Endothelial cell of umbilical vein (primary cell): ENCODE results near the gene SFTA2. TPM values are rescaled to one million over a fixed set of nuclear protein-coding genes. Genes with fewer than 3 reads are reported as not detected.

Experiments used
- BruUV-seq: library from RNA; stranded (reverse); fragments of 400-500 nt; replicated peaks from 2 replicates; lab custom pipeline; 2021; lab: Mats Ljungman, UMichigan
- CTCF ChIA-PET: fragments of 300-600, 350-600 bp; sonication (Branson Sonifier 250); formaldehyde crosslinking; loops from one replicate; lab custom pipeline; 2021; ENCODE audit warnings: antibody characterized with exemption, inconsistent platforms; lab: Charles Lee
- POLR2A ChIA-PET: fragments of 300-600, 350-600 bp; sonication (Branson Sonifier 250); formaldehyde crosslinking; loops from one replicate; lab custom pipeline; 2021; ENCODE audit warnings: antibody characterized with exemption, inconsistent platforms; lab: Charles Lee
- DNase-seq: peaks from one replicate; pipeline ENCODE4 v3.0.0-alpha.2; 2011; ENCODE audit warnings: low read depth, low spot score
- FAIRE-seq: peaks from 2 replicates; lab custom pipeline; 2011; peaks lifted over from hg19 to GRCh38; lab: Jason Lieb, UNC
- H2AFZ ChIP-seq: 2 replicates; pipeline ENCODE4 v1.6.0; 2012; ENCODE audit warnings: low read depth, low read length, control low read depth, inconsistent platforms
- H3K27ac ChIP-seq: 2 replicates; pipeline ENCODE4 v1.5.1; 2011; ENCODE audit warnings: low read depth, mild to moderate bottlenecking, control low read depth, low read length, moderate library complexity; ENCODE audit not compliant: insufficient read depth
- H3K27me3 ChIP-seq, 2 experiments: 2 replicates each; pipeline versions ENCODE4 v1.6.0 to v1.6.1; 2011; ENCODE audit warnings: low read length in 2 of 2, mixed read lengths in 1 of 2; ENCODE audit not compliant: control insufficient read depth in 2 of 2, insufficient read depth in 2 of 2
- H3K36me3 ChIP-seq, 2 experiments: 2 replicates in 1 of 2; 3 replicates in 1 of 2; pipeline ENCODE4 v1.5.1; 2011; ENCODE audit warnings: low read length in 2 of 2, mild to moderate bottlenecking in 1 of 2, moderate library complexity in 1 of 2; ENCODE audit not compliant: control insufficient read depth in 2 of 2, insufficient read depth in 2 of 2; ENCODE audit errors: extremely low read depth in 1 of 2
- H3K4me1 ChIP-seq: 3 replicates; pipeline ENCODE4 v1.5.1; 2011; ENCODE audit warnings: mild to moderate bottlenecking, low read length; ENCODE audit not compliant: control insufficient read depth, insufficient read depth; ENCODE audit errors: extremely low read depth
- H3K4me2 ChIP-seq: 2 replicates; pipeline ENCODE4 v1.6.1; 2011; ENCODE audit warnings: low read length, control low read depth, mixed read lengths; ENCODE audit not compliant: insufficient read depth
- H3K4me3 ChIP-seq, 3 experiments: fragments of 200-600 bp in 1 of 3; sonication (generic), shearing (Covaris generic) in 1 of 3; replicated peaks in 1 of 3; 2 replicates each; pipeline ENCODE4 v1.5.1; 2011 to 2016; ENCODE audit warnings: control low read depth in 3 of 3, low read length in 3 of 3, mild to moderate bottlenecking in 2 of 3, inconsistent platforms in 1 of 3, low read depth in 1 of 3, moderate library complexity in 1 of 3; ENCODE audit not compliant: insufficient read depth in 1 of 3
- H3K79me2 ChIP-seq: 2 replicates; pipeline ENCODE4 v1.6.0; 2012; ENCODE audit warnings: low read length, inconsistent platforms; ENCODE audit not compliant: control insufficient read depth, insufficient read depth
- H3K9ac ChIP-seq: replicated peaks from 2 replicates; pipeline ENCODE3; 2011; ENCODE audit warnings: low read length, control low read depth; ENCODE audit not compliant: insufficient read depth; ENCODE audit errors: extremely low read depth
- H3K9me1 ChIP-seq: replicated peaks from 3 replicates; pipeline ENCODE4 v1.6.0; 2011; ENCODE audit warnings: mild to moderate bottlenecking, low read length; ENCODE audit not compliant: control insufficient read depth, insufficient read depth; ENCODE audit errors: extremely low read depth
- H3K9me3 ChIP-seq: replicated peaks from 2 replicates; pipeline ENCODE4 v1.5.1; 2012; ENCODE audit warnings: low read length, inconsistent platforms; ENCODE audit not compliant: control insufficient read depth, insufficient read depth
- H4K20me1 ChIP-seq: replicated peaks from 2 replicates; pipeline ENCODE3; 2011; ENCODE audit warnings: mild to moderate bottlenecking, low read length; ENCODE audit not compliant: control insufficient read depth, insufficient read depth; ENCODE audit errors: extremely low read depth
- CTCF ChIP-seq, 2 donors: IDR thresholded peaks; 1 replicate in 1 of 2; 2 replicates in 1 of 2; pipeline ENCODE4 v1.5.1; 2011; ENCODE audit warnings: low read length in 2 of 2, mild to moderate bottlenecking in 2 of 2, moderate library complexity in 2 of 2, control low read depth in 1 of 2, inconsistent platforms in 1 of 2, low read depth in 1 of 2; ENCODE audit not compliant: insufficient read depth in 1 of 2; ENCODE audit errors: extremely low read depth in 1 of 2
- EZH2 ChIP-seq: IDR thresholded peaks from 2 replicates; pipeline ENCODE4 v1.6.1; 2012; ENCODE audit warnings: borderline replicate concordance, low read depth, mild to moderate bottlenecking, moderate library complexity, low read length, inconsistent platforms; ENCODE audit not compliant: severe bottlenecking
- FOS ChIP-seq: IDR thresholded peaks from 2 replicates; pipeline ENCODE4 v1.6.1; 2011; ENCODE audit warnings: mild to moderate bottlenecking, low read length, moderate library complexity, borderline replicate concordance; ENCODE audit not compliant: insufficient read depth
- MAX ChIP-seq: IDR thresholded peaks from 2 replicates; pipeline ENCODE4 v1.6.1; 2011; ENCODE audit not compliant: insufficient read depth, insufficient read length
- MYC ChIP-seq: IDR thresholded peaks from one replicate; pipeline ENCODE4 v1.6.1; 2011; ENCODE audit warnings: mild to moderate bottlenecking, low read depth, low read length
- POLR2A ChIP-seq: IDR thresholded peaks from 2 replicates; pipeline ENCODE4 v1.6.1; 2012; ENCODE audit warnings: low read depth, mild to moderate bottlenecking, control low read depth, low read length
- POLR2AphosphoS5 ChIP-seq: IDR thresholded peaks from 2 replicates; pipeline ENCODE4 v1.6.1; 2012; ENCODE audit warnings: low read depth, mild to moderate bottlenecking, control low read depth, low read length, moderate library complexity; ENCODE audit not compliant: insufficient read depth
- dilution Hi-C: fragments of 300-500 bp; cut with MboI; formaldehyde crosslinking; loops from one replicate; pipeline ENCODE4 v1.15.0; 2019; ENCODE audit warnings: low sequenced_read_pairs; ENCODE audit not compliant: extremely low pct_ligation_motif_present
- intact Hi-C: fragments of 100-400 bp; cut with micrococcal nuclease; formaldehyde crosslinking; loops from one replicate; pipeline ENCODE4 v1.10.0; 2022
- polyA plus RNA-seq, 4 experiments: library from polyadenylated mRNA; depleted of rRNA in 3 of 4; stranded (reverse) in 3 of 4; unstranded in 1 of 4; fragments of >200 nt; gene quantifications; 2 replicates each; pipeline versions ENCODE4 v1.2.1 to v1.2.3, GENCODE V29; 2011 to 2012; ENCODE audit warnings: missing spikeins in 1 of 4
- total RNA-seq: library from RNA; stranded (reverse); gene quantifications from 2 replicates; pipeline ENCODE4 v1.2.3, GENCODE V29; 2021

The SFTA2 gene
- total and polyA plus RNA-seq, 2 donors (not counting 3 experiments of a cell fraction or from before 2014, with no cell fraction given) = not detected

GRCh38 chr6:30908700-30909099, 23.3 kb downstream of the SFTA2 start:
- CTCF ChIA-PET = interaction anchor here (1.4 to 4.5 kb wide), 2 partner anchors 80 to 178 kb away, joined by 3 to 18 read pairs; no protein-coding TSS in a partner anchor

More at GRCh38 chr6:30908700-30909099, 23.3 kb downstream of the SFTA2 start:
- TF ChIP-seq MYC = no peak
- no peak for TF ChIP-seq POLR2A
- no peak for TF ChIP-seq FOS
- TF ChIP-seq EZH2 = no peak
- TF ChIP-seq CTCF (IDR thresholded peaks at IDR 0.05; ENCODE audit: extremely low read depth in 1 of 2, insufficient read depth in 1 of 2, low read depth in 1 of 2, low read length in 2 of 2) = no peak
- no peak for TF ChIP-seq MAX
- TF ChIP-seq POLR2AphosphoS5 = no peak
- no TSS peak for BruUV-seq
- H3K27me3 ChIP-seq = no peaks in the 10 kb centered on the region
- H3K27ac ChIP-seq = no peak overlapping the region
- no peaks in the 10 kb centered on the region for H3K9me3 ChIP-seq
- FAIRE-seq = no peak
- H2AFZ ChIP-seq = peak overlapping the region; percentile 91
- POLR2A ChIA-PET = no interaction called here
- DNase-seq = no peak
- no peaks in the 10 kb centered on the region for H3K9me1 ChIP-seq
- dilution Hi-C loops = no loop called here
- intact Hi-C loops = no loop called here
- H3K9ac ChIP-seq = peak overlapping the region; percentile 69
- peak overlapping the region; percentile 94 to 96 (median 94) for H3K4me3 ChIP-seq
- peak overlapping the region; percentile 86 for H3K4me2 ChIP-seq
- no peaks in the 10 kb centered on the region for H4K20me1 ChIP-seq
- H3K4me1 ChIP-seq = peaks cover 13% of the 10 kb centered on the region
- peaks cover 7 to 25% of the 10 kb centered on the region in 2 experiments for H3K36me3 ChIP-seq
- peaks cover 14% of the 10 kb centered on the region for H3K79me2 ChIP-seq
